H9 (cell line): ENCODE results near the gene APBB2. TPM values are rescaled to one million over a fixed set of nuclear protein-coding genes. Genes with fewer than 3 reads are reported as not detected.

Experiments
- DNase-seq: peaks from one replicate; pipeline ENCODE4 v3.0.0-alpha.2; 2017
- H2AFZ ChIP-seq: one replicate; pipeline ENCODE4 v1.6.1; 2013; ENCODE audit warnings: mild to moderate bottlenecking, low read length, control low read depth, moderate library complexity
- H2AK5ac ChIP-seq: 2 replicates; pipeline ENCODE4 v1.6.1; 2013; ENCODE audit warnings: low read length, control low read depth, mixed read lengths; ENCODE audit not compliant: insufficient read length
- H2BK120ac ChIP-seq: one replicate; pipeline ENCODE4 v1.6.1; 2013; ENCODE audit warnings: low read depth, mild to moderate bottlenecking, low read length, control low read depth, inconsistent platforms; ENCODE audit not compliant: poor library complexity, severe bottlenecking
- H2BK12ac ChIP-seq: 2 replicates; pipeline ENCODE4 v1.6.1; 2013; ENCODE audit warnings: low read length, control low read depth, mixed read lengths, low read depth; ENCODE audit not compliant: insufficient read length
- H2BK15ac ChIP-seq: 2 replicates; pipeline ENCODE4 v1.6.1; 2013; ENCODE audit warnings: low read depth, low read length, control low read depth
- H2BK20ac ChIP-seq: one replicate; pipeline ENCODE4 v1.6.1; 2013; ENCODE audit warnings: low read depth, mild to moderate bottlenecking, low read length, control low read depth, inconsistent platforms; ENCODE audit not compliant: poor library complexity, severe bottlenecking
- H2BK5ac ChIP-seq: 2 replicates; pipeline ENCODE4 v1.6.1; 2013; ENCODE audit warnings: low read length, control low read depth, mixed read lengths; ENCODE audit not compliant: insufficient read length
- H3K14ac ChIP-seq: 2 replicates; pipeline ENCODE4 v1.6.1; 2013; ENCODE audit warnings: low read length, control low read depth; ENCODE audit not compliant: insufficient read depth
- H3K18ac ChIP-seq: 2 replicates; pipeline ENCODE4 v1.6.1; 2013; ENCODE audit warnings: low read depth, mild to moderate bottlenecking, mixed read lengths, low read length, control low read depth; ENCODE audit not compliant: insufficient read length
- H3K23ac ChIP-seq: 2 replicates; pipeline ENCODE4 v1.6.1; 2013; ENCODE audit warnings: low read length, control low read depth, mixed read lengths, low read depth; ENCODE audit not compliant: insufficient read length
- H3K23me2 ChIP-seq: 2 replicates; pipeline ENCODE4 v1.6.1; 2013; ENCODE audit warnings: low read depth, mild to moderate bottlenecking, mixed read lengths, low read length, control low read depth; ENCODE audit not compliant: insufficient read length, poor library complexity, severe bottlenecking
- H3K27ac ChIP-seq: 2 replicates; pipeline ENCODE4 v1.5.1; 2013; ENCODE audit warnings: low read length, control low read depth, mixed read lengths, low read depth; ENCODE audit not compliant: insufficient read length
- H3K27me3 ChIP-seq: 2 replicates; pipeline ENCODE4 v1.6.1; 2013; ENCODE audit warnings: low read length, control low read depth, inconsistent platforms; ENCODE audit not compliant: insufficient read depth
- H3K4ac ChIP-seq: 2 replicates; pipeline ENCODE4 v1.6.1; 2013; ENCODE audit warnings: low read depth, mild to moderate bottlenecking, control low read depth, inconsistent platforms, low read length, moderate library complexity
- H3K4me1 ChIP-seq: 2 replicates; pipeline ENCODE4 v1.6.1; 2013; ENCODE audit warnings: low read length, control low read depth, inconsistent platforms; ENCODE audit not compliant: insufficient read depth
- H3K4me2 ChIP-seq: 2 replicates; pipeline ENCODE4 v1.6.1; 2013; ENCODE audit warnings: low read length, control low read depth, mixed read lengths; ENCODE audit not compliant: insufficient read length, insufficient read depth
- H3K56ac ChIP-seq: 2 replicates; pipeline ENCODE4 v1.6.1; 2013; ENCODE audit warnings: low read depth, mild to moderate bottlenecking, mixed read lengths, low read length, control low read depth; ENCODE audit not compliant: insufficient read length
- H3K79me1 ChIP-seq: 2 replicates; pipeline ENCODE4 v1.6.1; 2013; ENCODE audit warnings: low read depth, mild to moderate bottlenecking, moderate library complexity, low read length, control low read depth, inconsistent platforms; ENCODE audit not compliant: insufficient read depth, poor library complexity, severe bottlenecking
- H3K79me2 ChIP-seq: 2 replicates; pipeline ENCODE4 v1.6.1; 2013; ENCODE audit warnings: low read length, control low read depth, inconsistent platforms; ENCODE audit not compliant: insufficient read depth
- H3K9ac ChIP-seq: 2 replicates; pipeline ENCODE4 v1.6.1; 2013; ENCODE audit warnings: low read length, control low read depth, mixed read lengths; ENCODE audit not compliant: insufficient read length; ENCODE audit errors: extremely low read depth
- H3K9me3 ChIP-seq: one replicate; pipeline ENCODE4 v1.6.1; 2013; ENCODE audit warnings: low read depth, low read length, inconsistent platforms; ENCODE audit not compliant: control insufficient read depth
- H3T11ph ChIP-seq: one replicate; pipeline ENCODE4 v1.6.1; 2013; ENCODE audit warnings: mild to moderate bottlenecking, low read length, control low read depth, inconsistent platforms
- H4K20me1 ChIP-seq: one replicate; pipeline ENCODE4 v1.6.1; 2013; ENCODE audit not compliant: control insufficient read depth, insufficient read length, insufficient read depth
- H4K5ac ChIP-seq: 2 replicates; pipeline ENCODE4 v1.6.1; 2013; ENCODE audit warnings: low read depth, mild to moderate bottlenecking, mixed read lengths, low read length, control low read depth; ENCODE audit not compliant: insufficient read length
- H4K8ac ChIP-seq: replicated peaks from 2 replicates; pipeline ENCODE4 v1.6.1; 2013; ENCODE audit warnings: low read length, control low read depth, mixed read lengths, low read depth; ENCODE audit not compliant: insufficient read length
- H4K91ac ChIP-seq: 2 replicates; pipeline ENCODE4 v1.6.1; 2013; ENCODE audit warnings: low read depth, mild to moderate bottlenecking, moderate library complexity, mixed read lengths, low read length, control low read depth; ENCODE audit not compliant: insufficient read length
- H3K27ac Mint-ChIP-seq, 3 experiments: 2 replicates in 2 of 3; 3 replicates in 1 of 3; pipeline ENCODE4 v1.8.0; 2020 to 2021; ENCODE audit warnings: mixed read lengths in 3 of 3, mild to moderate bottlenecking in 1 of 3, moderate library complexity in 1 of 3
- H3K27me3 Mint-ChIP-seq: 2 replicates; pipeline ENCODE4 v1.8.0; 2021; ENCODE audit warnings: low read depth, mild to moderate bottlenecking, moderate library complexity, mixed read lengths
- H3K36me3 Mint-ChIP-seq, 3 experiments: 2 replicates in 2 of 3; 3 replicates in 1 of 3; pipeline ENCODE4 v1.8.0; 2020 to 2021; ENCODE audit warnings: low read depth in 3 of 3, mixed read lengths in 3 of 3; ENCODE audit not compliant: insufficient read depth in 1 of 3
- H3K4me1 Mint-ChIP-seq, 2 experiments: 2 replicates each; pipeline ENCODE4 v1.8.0; 2020; ENCODE audit warnings: mixed read lengths in 2 of 2
- H3K4me3 Mint-ChIP-seq, 2 experiments: 2 replicates in 1 of 2; 3 replicates in 1 of 2; pipeline ENCODE4 v1.8.0; 2020 to 2021; ENCODE audit warnings: mild to moderate bottlenecking in 2 of 2, mixed read lengths in 2 of 2, moderate library complexity in 1 of 2
- H3K9me3 Mint-ChIP-seq, 2 experiments: 2 replicates in 1 of 2; 3 replicates in 1 of 2; pipeline ENCODE4 v1.8.0; 2020; ENCODE audit warnings: mild to moderate bottlenecking in 2 of 2, mixed read lengths in 2 of 2, moderate library complexity in 1 of 2
- CTCF ChIP-seq: fragments of 200-600 bp; sonication (generic); conservative IDR thresholded peaks from 3 replicates; pipeline ENCODE4 v1.8.0; 2021; ENCODE audit warnings: antibody characterized with exemption, mild to moderate bottlenecking
- WGBS: extraction: QIAGEN DNeasy Blood & Tissue Kit; methylation state at CpG from one replicate; pipeline ENCODE4 v1.1.7; 2013; ENCODE audit warnings: missing lambda C conversion rate, low lambda C conversion rate, mixed read lengths; ENCODE audit not compliant: insufficient read length; ENCODE audit errors: extremely low coverage; 5-methylcytosine and 5-hydroxymethylcytosine counted together
- long read RNA-seq: library from polyadenylated mRNA; unstranded; transcript quantifications from one replicate; pipeline ENCODE4 v2.0.0, GENCODE V29; 2020
- total RNA-seq: library from RNA; stranded (reverse); gene quantifications from 2 replicates; pipeline ENCODE4 v1.2.1, GENCODE V29; 2021

APBB2 gene
- 36.3 and 39.6 TPM in 2 replicates for total RNA-seq
- long read RNA-seq, full-length matches to known transcripts: 54 of 128 reads
- long read RNA-seq, partial matches to known transcripts: 14 of 128 reads
- long read RNA-seq, other reads (novel, unspliced or antisense): 60 of 128 reads

GRCh38 chr4:41214136-41214824 lies at the start of gene APBB2:
APBB2 (minus strand) TSS chr4:41214542; CDS start chr4:41033254, 181,288 bp downstream.
- Histone ChIP-seq H2BK12ac (no peak within 1 kb of the TSS), H4K91ac (no peak within 1 kb of the TSS), H2BK20ac (no peak within 1 kb of the TSS), H3K23me2 (peaks cover 14% of the 10 kb centered on the region), H3K79me2 (peaks cover 3% of the 10 kb centered on the region; the same call in 1 of the 2 replicates), H2AK5ac (no peak within 1 kb of the TSS), H3K4ac (no peak within 1 kb of the TSS), H3K4me1 (peaks cover 3% of the 10 kb centered on the region; the same call in 1 of the 2 replicates), H3K23ac (no peak within 1 kb of the TSS), H4K8ac (no peak within 1 kb of the TSS), H3K27me3 (peaks cover 2% of the 10 kb centered on the region; the same call in 1 of the 2 replicates), H4K5ac (no peak within 1 kb of the TSS), H3K9ac (peak within 1 kb of the TSS; percentile 85), H2BK120ac (no peak within 1 kb of the TSS), H3T11ph (no peak within 1 kb of the TSS), H2BK15ac (no peak within 1 kb of the TSS; the same call in 1 of the 2 replicates), H2BK5ac (no peak within 1 kb of the TSS), H3K4me2 (peak within 1 kb of the TSS; percentile 79), H3K56ac (no peak within 1 kb of the TSS), H3K14ac (peak within 1 kb of the TSS; percentile 85), H3K27ac (no peak within 1 kb of the TSS), H3K9me3 (no peaks in the 10 kb centered on the region), H3K18ac (peak within 1 kb of the TSS; percentile 43), H4K20me1 (no peaks in the 10 kb centered on the region), H2AFZ (no peak within 1 kb of the TSS), H3K79me1 (peaks cover 3% of the 10 kb centered on the region)
- peak within 1 kb of the TSS; percentile 81 to 93 for H3K4me3 Mint-ChIP-seq
- peak; percentile 97 for TF ChIP-seq CTCF
- no peaks in the 10 kb centered on the region; a peak in 1 of 5 replicates for H3K9me3 Mint-ChIP-seq
- no peaks in the 10 kb centered on the region; a peak in 1 of 7 replicates for H3K36me3 Mint-ChIP-seq
- no CpG with 5 or more reads among the region's 71 CpGs for WGBS
- H3K27ac Mint-ChIP-seq: no peak within 1 kb of the TSS; a peak in 1 of 7 replicates
- peaks cover 14% of the 10 kb centered on the region for H3K27me3 Mint-ChIP-seq
- DNase-seq: peak; percentile 97
- peaks cover 41 to 49% of the 10 kb centered on the region in 2 experiments for H3K4me1 Mint-ChIP-seq
